ENCODE measurements around the gene KRT6C.
"Not testable (repeated sequence)": the region's sequence is repeated elsewhere in the genome, so short reads cannot be mapped to it uniquely, and the experiment has no call there.

Gene KRT6C

DNA sequence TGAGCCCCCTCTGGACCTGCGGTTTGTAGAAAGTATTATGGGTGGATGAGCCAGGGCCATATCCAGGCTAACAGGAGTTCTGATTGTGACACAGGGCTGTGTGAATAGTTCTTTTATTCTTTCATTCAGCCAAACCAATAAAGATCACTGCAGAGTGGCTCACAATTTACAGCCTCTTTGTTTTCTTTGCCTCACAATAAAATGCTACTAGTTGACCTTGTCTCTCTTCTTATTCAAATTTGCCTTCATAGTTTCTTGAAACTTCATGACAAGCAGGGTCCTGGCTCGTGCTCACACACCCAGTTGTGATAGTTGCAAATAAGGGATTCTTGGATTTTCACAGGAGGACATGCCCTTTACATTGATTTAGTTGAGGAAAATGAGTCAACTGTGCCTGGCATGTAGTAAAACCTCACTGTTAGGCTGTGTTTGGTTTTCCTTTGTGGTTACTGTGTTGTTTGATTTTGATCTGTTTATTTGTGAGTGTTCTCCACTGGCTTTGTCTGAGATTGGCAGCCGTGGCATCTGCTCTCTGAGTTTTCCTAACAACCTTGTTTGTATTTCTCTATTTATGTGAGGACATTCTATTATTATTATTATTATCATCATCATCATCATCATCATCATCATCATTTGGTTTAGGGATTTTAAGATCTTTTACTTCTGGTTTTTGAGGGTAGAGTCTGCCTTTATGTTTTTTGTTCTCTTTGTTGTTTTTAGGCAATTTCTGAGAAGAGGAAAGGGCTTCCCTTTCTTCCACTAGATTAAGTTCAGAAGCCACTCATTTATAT lies 19.0 kb downstream of the KRT6C start:
- no peak for DNase-seq (ENCODE audit: low read depth)
- no peak for TF ChIP-seq CTCF (conservative IDR thresholded peaks at IDR 0.05; ENCODE audit: low read depth, low read length)
- no peak overlapping the region for H3K4me3 ChIP-seq (ENCODE audit: low read length)

DNA sequence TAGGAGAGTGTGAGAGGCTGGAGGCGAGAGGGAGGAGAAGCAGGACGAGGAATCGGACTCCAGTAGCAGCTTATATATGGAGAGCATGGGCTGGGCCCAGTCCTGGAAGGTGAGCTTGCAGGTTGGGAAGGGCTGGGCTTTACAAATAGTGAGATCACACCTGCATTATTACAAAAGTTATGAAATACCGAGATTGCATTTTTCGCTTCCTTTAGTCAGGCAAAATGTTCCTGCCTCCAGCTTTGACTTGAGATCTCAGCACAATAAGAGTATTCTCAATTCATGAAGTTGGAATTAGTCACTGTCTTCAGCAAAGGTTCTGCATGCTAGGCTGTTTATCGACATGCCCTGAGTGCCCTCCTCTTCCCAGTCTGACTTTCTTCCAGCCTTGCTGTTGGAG lies 21.5 kb downstream of the KRT6C start, which contains the start of gene KRT6B:
Gene KRT6B (minus strand): TSS at position 46 of the 400 bp plus-strand sequence. CDS start 68 bp downstream, outside the sequence.
- no peak within 1 kb of the TSS for H3K4me3 ChIP-seq (ENCODE audit: low read length)
- TF ChIP-seq CTCF (conservative IDR thresholded peaks at IDR 0.05; ENCODE audit: low read depth, low read length): no peak
- DNase-seq (ENCODE audit: low read depth): no peak

GRCh38 chr12:52448228-52448627 lies 25.4 kb downstream of the KRT6C start:
- TF ChIP-seq CTCF (conservative IDR thresholded peaks at IDR 0.05; ENCODE audit: low read depth, low read length): no peak
- H3K4me3 ChIP-seq (ENCODE audit: low read length): no peak overlapping the region
- DNase-seq (ENCODE audit: low read depth): no peak

GRCh38 chr12:52447196-52447595 lies 26.4 kb downstream of the KRT6C start:
- H3K4me3 ChIP-seq (ENCODE audit: low read length); DNase-seq (ENCODE audit: low read depth): not testable (repeated sequence)

GRCh38 chr12:52446367-52447045 lies 27.1 kb downstream of the KRT6C start:
- TF ChIP-seq CTCF (conservative IDR thresholded peaks at IDR 0.05; ENCODE audit: low read depth, low read length): no peak
- DNase-seq (ENCODE audit: low read depth): no peak
- no peak overlapping the region for H3K4me3 ChIP-seq (ENCODE audit: low read length)

- no peak overlapping the region for H3K4me3 ChIP-seq (ENCODE audit: low read length)
- no peak for TF ChIP-seq CTCF (conservative IDR thresholded peaks at IDR 0.05; ENCODE audit: low read depth, low read length)
- DNase-seq (ENCODE audit: low read depth): no peak
These were observed 27.7 kb downstream of the KRT6C start for GRCh38 chr12:52445876-52446275.

GRCh38 chr12:52444647-52445595 lies 28.7 kb downstream of the KRT6C start:
- DNase-seq (ENCODE audit: low read depth): no peak
- H3K4me3 ChIP-seq (ENCODE audit: low read length): no peak overlapping the region
- no peak for TF ChIP-seq CTCF (conservative IDR thresholded peaks at IDR 0.05; ENCODE audit: low read depth, low read length)

Measured in retinal pigment epithelial cell (primary cell).